Panc1 (cell line): ENCODE results near the gene THADA. TPM values are rescaled to one million over a fixed set of nuclear protein-coding genes. Genes with fewer than 3 reads are reported as not detected.

Source experiments
- ATAC-seq: fragments of 200-7000 bp; cut with Tn5 transposase; 2 replicates; pipeline ENCODE4 v1.9.1; 2020; ENCODE audit warnings: mild to moderate bottlenecking, moderate library complexity
- BruUV-seq: library from RNA; stranded (reverse); fragments of 400-500 nt; replicated peaks from 2 replicates; lab custom pipeline; 2021; lab: Mats Ljungman, UMichigan
- CTCF ChIA-PET: fragments of 300-600 bp; sonication (Branson Sonifier 250); formaldehyde crosslinking; loops from one replicate; lab custom pipeline; 2022; ENCODE audit warnings: antibody characterized with exemption; lab: Charles Lee
- POLR2A ChIA-PET: fragments of 300-600 bp; sonication (Branson Sonifier 250); formaldehyde crosslinking; loops from one replicate; lab custom pipeline; 2022; ENCODE audit warnings: antibody characterized with exemption; lab: Charles Lee
- DNase-seq: peaks from one replicate; pipeline ENCODE4 v3.0.0-alpha.2; 2010; ENCODE audit warnings: low read depth, low spot score
- H3K27ac ChIP-seq: 2 replicates; pipeline ENCODE4 v1.5.1; 2011; ENCODE audit warnings: mild to moderate bottlenecking, low read length, inconsistent platforms
- H3K27me3 ChIP-seq: fragments of 200-500 bp; sonication (Bioruptor generic); 2 replicates; pipeline ENCODE4 v1.6.0; 2014; ENCODE audit warnings: low read length, inconsistent platforms; ENCODE audit not compliant: control insufficient read depth, insufficient read depth
- H3K36me3 ChIP-seq: fragments of 200-500 bp; sonication (Bioruptor generic); 2 replicates; pipeline ENCODE4 v1.5.1; 2014; ENCODE audit warnings: inconsistent platforms, mild to moderate bottlenecking, low read length, moderate library complexity; ENCODE audit not compliant: control insufficient read depth, insufficient read depth
- H3K4me1 ChIP-seq: 2 replicates; pipeline ENCODE4 v1.5.1; 2011; ENCODE audit warnings: inconsistent platforms, mild to moderate bottlenecking, low read length, moderate library complexity; ENCODE audit not compliant: control insufficient read depth, insufficient read depth
- H3K4me3 ChIP-seq, 2 experiments: 2 replicates each; pipeline ENCODE4 v1.5.1; 2011 to 2012; ENCODE audit warnings: low read depth in 2 of 2, low read length in 2 of 2, mild to moderate bottlenecking in 2 of 2, inconsistent platforms in 1 of 2, moderate library complexity in 1 of 2
- H3K9me3 ChIP-seq: fragments of 200-500 bp; sonication (Bioruptor generic); 2 replicates; pipeline ENCODE4 v1.5.1; 2014; ENCODE audit warnings: low read depth, mild to moderate bottlenecking, inconsistent platforms, low read length, moderate library complexity; ENCODE audit not compliant: control insufficient read depth, insufficient read depth
- CTCF ChIP-seq: fragments of 450-650 bp; IDR thresholded peaks from 2 replicates; pipeline ENCODE4 v1.5.1; 2017; ENCODE audit warnings: mild to moderate bottlenecking
- POLR2AphosphoS5 ChIP-seq: IDR thresholded peaks from 2 replicates; pipeline ENCODE4 v1.6.1; 2012; ENCODE audit warnings: mild to moderate bottlenecking, low read depth, low read length, moderate library complexity
- REST ChIP-seq, 2 experiments: IDR thresholded peaks; 2 replicates each; pipeline ENCODE4 v1.6.1; 2011 to 2012; ENCODE audit warnings: low read depth in 2 of 2, control low read depth in 1 of 2, low read length in 1 of 2, mild to moderate bottlenecking in 1 of 2, moderate library complexity in 1 of 2; ENCODE audit not compliant: insufficient read depth in 1 of 2
- SIN3A ChIP-seq: IDR thresholded peaks from 2 replicates; pipeline ENCODE4 v1.6.1; 2012; ENCODE audit warnings: low read depth, mild to moderate bottlenecking, low read length, moderate library complexity, borderline replicate concordance; ENCODE audit not compliant: insufficient read depth
- TCF7L2 ChIP-seq: IDR thresholded peaks from 2 replicates; pipeline ENCODE4 v1.6.1; 2011; ENCODE audit warnings: mild to moderate bottlenecking, low read depth, low read length, inconsistent platforms
- in situ Hi-C: cut with HindIII; loops from 2 replicates; pipeline ENCODE4 v1.10.0; 2016; ENCODE audit warnings: low sequenced_read_pairs, low pct_unique_long_range_greater_than_20kb
- intact Hi-C: fragments of 100-400 bp; cut with micrococcal nuclease; formaldehyde crosslinking; loops from one replicate; pipeline ENCODE4 v1.10.0; 2022; ENCODE audit not compliant: unreplicated experiment
- total RNA-seq: library from RNA; stranded (reverse); gene quantifications from one replicate; pipeline ENCODE4 v1.2.1, GENCODE V29; 2021; ENCODE audit not compliant: unreplicated experiment

Gene THADA
- total RNA-seq, 1 experiment from 2014 or later = 37.2 TPM

GRCh38 chr2:43418680-43419079, 177.2 kb downstream of the THADA start:
- no peak overlapping the region for H3K4me3 ChIP-seq
- H3K4me1 ChIP-seq = no peaks in the 10 kb centered on the region
- no peak for TF ChIP-seq REST (IDR thresholded peaks at IDR 0.05; ENCODE audit: insufficient read depth in 1 of 2, low read depth in 2 of 2, low read length in 1 of 2)
- TF ChIP-seq POLR2AphosphoS5 = no peak
- TF ChIP-seq CTCF = no peak
- no peak for TF ChIP-seq TCF7L2
- TF ChIP-seq SIN3A = no peak
- intact Hi-C loops = no loop called here
- POLR2A ChIA-PET = no interaction called here
- in situ Hi-C loops = no loop called here
- ATAC-seq = no peak
- H3K36me3 ChIP-seq = no peaks in the 10 kb centered on the region; the same call in 1 of the 2 replicates
- DNase-seq = no peak
- no peak overlapping the region for H3K27ac ChIP-seq
- BruUV-seq = no TSS peak
- no peaks in the 10 kb centered on the region for H3K9me3 ChIP-seq
- no peaks in the 10 kb centered on the region for H3K27me3 ChIP-seq
- CTCF ChIA-PET = no interaction called here

GRCh38 chr2:43417300-43417699, 178.5 kb downstream of the THADA start:
- Histone ChIP-seq H3K4me1 (no peaks in the 10 kb centered on the region), H3K9me3 (no peaks in the 10 kb centered on the region), H3K36me3 (no peaks in the 10 kb centered on the region; the same call in 1 of the 2 replicates), H3K27me3 (no peaks in the 10 kb centered on the region), H3K27ac (no peak overlapping the region), H3K4me3 (no peak overlapping the region)
- ATAC-seq (no peak), DNase-seq (no peak)
- TF ChIP-seq SIN3A (no peak), CTCF (no peak), TCF7L2 (no peak), POLR2AphosphoS5 (no peak), REST (IDR thresholded peaks at IDR 0.05; ENCODE audit: insufficient read depth in 1 of 2, low read depth in 2 of 2, low read length in 1 of 2) (no peak)
- in situ Hi-C loops (no loop called here), intact Hi-C loops (no loop called here)
- POLR2A ChIA-PET = no interaction called here
- CTCF ChIA-PET = interaction anchor here (0.6 kb wide), 1 partner anchor 12 kb away, joined by 3 read pairs; no protein-coding TSS in a partner anchor
- BruUV-seq = no TSS peak
